ENCODE results near the gene CEND1. TPM values are rescaled to one million over a fixed set of nuclear protein-coding genes. Genes with fewer than 3 reads are reported as not detected.

CEND1 gene
- total and polyA plus RNA-seq, 2 donors (not counting 1 experiment from before 2014, with no cell fraction given): 0.25 to 1.3 TPM

DNA sequence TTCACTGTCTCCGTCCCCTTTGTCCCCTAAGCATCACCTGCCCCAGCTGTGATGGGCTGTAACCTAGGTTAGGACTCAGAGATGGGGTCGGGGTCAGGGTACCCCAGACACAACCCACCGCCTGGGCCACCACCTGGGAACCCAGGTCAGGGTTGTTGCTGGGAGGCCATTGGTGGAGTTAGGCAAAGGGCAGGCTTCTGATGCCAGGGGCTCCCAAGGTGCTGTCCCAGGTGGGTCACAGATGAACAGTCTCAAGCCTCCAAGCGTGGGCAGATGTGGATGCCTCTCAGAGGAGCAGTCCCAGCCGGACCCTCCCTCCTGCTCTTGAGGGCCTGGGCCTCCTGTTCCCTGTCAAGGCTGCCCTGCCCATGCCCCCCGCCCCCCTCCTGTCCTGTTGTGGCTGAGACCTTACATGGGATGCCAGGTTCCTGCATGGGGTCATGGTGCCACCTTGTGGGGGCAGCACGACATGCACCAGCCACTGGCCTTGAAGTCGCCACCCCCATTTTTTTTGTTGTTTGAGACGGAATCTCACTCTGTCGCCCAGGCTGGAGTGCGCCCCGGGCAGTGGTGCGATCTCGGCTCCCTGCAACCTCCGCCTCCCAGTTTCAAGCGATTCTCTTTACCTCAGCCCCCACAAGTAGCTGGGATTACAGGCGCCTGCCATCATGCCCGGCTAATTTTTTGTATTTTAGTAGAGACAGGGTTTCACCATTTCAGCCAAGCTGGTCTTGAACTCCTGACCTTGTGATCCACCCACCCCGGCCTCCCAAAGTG is 24.7 kb downstream of the CEND1 start:
- Histone ChIP-seq H3K27me3 (ENCODE audit: control insufficient read depth, insufficient read depth, low read length) (no peaks in the 10 kb centered on the region), H2AFZ (ENCODE audit: low read length) (no peak overlapping the region), H3K9ac (ENCODE audit: insufficient read depth, low read length) (no peak overlapping the region), H4K20me1 (ENCODE audit: control insufficient read depth, extremely low read depth, insufficient read depth, low read length) (peaks cover 2% of the 10 kb centered on the region), H3K4me2 (ENCODE audit: extremely low read depth, insufficient read depth, low read length) (no peak overlapping the region), H3K9me3 (ENCODE audit: control insufficient read depth, insufficient read depth, low read depth, low read length) (no peaks in the 10 kb centered on the region), H3K4me1 (ENCODE audit: control insufficient read depth, extremely low read depth, insufficient read depth, low read length) (peaks cover 6% of the 10 kb centered on the region), H3K27ac (ENCODE audit: insufficient read depth, low read length) (no peak overlapping the region), H3K79me2 (ENCODE audit: control insufficient read depth, insufficient read depth, low read length) (no peaks in the 10 kb centered on the region), H3K36me3 (ENCODE audit: control insufficient read depth, insufficient read depth, low read length) (peaks cover 37% of the 10 kb centered on the region), H3K4me3 (replicated peaks in 1 of 4; ENCODE audit: control extremely low read depth in 1 of 4, insufficient read depth in 1 of 4, low read depth in 3 of 4, low read length in 4 of 4) (no peak overlapping the region)
- peak; percentile 30 to 50 for DNase-seq (ENCODE audit: low read depth in 2 of 2)
- TF ChIP-seq, protein P1, sequence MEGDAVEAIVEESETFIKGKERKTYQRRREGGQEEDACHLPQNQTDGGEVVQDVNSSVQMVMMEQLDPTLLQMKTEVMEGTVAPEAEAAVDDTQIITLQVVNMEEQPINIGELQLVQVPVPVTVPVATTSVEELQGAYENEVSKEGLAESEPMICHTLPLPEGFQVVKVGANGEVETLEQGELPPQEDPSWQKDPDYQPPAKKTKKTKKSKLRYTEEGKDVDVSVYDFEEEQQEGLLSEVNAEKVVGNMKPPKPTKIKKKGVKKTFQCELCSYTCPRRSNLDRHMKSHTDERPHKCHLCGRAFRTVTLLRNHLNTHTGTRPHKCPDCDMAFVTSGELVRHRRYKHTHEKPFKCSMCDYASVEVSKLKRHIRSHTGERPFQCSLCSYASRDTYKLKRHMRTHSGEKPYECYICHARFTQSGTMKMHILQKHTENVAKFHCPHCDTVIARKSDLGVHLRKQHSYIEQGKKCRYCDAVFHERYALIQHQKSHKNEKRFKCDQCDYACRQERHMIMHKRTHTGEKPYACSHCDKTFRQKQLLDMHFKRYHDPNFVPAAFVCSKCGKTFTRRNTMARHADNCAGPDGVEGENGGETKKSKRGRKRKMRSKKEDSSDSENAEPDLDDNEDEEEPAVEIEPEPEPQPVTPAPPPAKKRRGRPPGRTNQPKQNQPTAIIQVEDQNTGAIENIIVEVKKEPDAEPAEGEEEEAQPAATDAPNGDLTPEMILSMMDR (conservative IDR thresholded peaks at IDR 0.05 in 1 of 2, IDR thresholded peaks at IDR 0.05 in 1 of 2; ENCODE audit: low read depth in 1 of 2, low read length in 2 of 2): peak; percentile 28 to 40
- TF ChIP-seq EZH2 (IDR thresholded peaks at IDR 0.05; ENCODE audit: low read length, missing control alignments): no peak

DNA sequence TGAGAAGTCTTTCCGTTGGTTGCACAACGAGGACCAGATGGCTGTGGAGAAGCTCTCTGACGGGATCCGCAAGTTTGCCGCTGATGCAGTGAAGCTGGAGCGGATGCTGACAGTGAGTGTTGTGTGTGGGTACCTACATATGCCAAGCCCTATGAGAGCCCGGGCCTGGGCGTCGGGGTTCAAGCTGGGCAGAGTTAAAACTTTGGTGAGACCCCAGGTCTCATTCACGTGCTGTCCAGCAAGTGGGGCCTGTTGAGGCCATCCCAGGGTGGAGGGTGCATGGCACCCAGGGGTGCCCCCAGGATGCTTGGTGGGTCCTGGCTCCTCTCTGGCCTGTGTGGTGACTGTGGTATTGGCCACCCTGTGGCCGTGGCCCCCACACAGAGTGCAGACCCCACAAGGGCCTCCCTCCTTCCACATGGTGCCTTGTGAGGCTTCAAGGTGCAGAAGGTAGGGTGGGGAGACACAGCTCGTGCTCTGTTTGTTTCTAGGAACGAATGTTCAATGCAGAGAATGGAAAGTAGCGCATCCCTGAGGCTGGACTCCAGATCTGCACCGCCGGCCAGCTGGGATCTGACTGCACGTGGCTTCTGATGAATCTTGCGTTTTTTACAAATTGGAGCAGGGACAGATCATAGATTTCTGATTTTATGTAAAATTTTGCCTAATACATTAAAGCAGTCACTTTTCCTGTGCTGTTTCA is 25.4 kb downstream of the CEND1 start:
- no peak for DNase-seq (ENCODE audit: low read depth in 2 of 2)
- Histone ChIP-seq H3K4me1 (ENCODE audit: control insufficient read depth, extremely low read depth, insufficient read depth, low read length) (peaks cover 6% of the 10 kb centered on the region), H3K4me3 (replicated peaks in 1 of 4; ENCODE audit: control extremely low read depth in 1 of 4, insufficient read depth in 1 of 4, low read depth in 3 of 4, low read length in 4 of 4) (no peak overlapping the region), H3K27ac (ENCODE audit: insufficient read depth, low read length) (no peak overlapping the region), H3K27me3 (ENCODE audit: control insufficient read depth, insufficient read depth, low read length) (no peaks in the 10 kb centered on the region), H3K36me3 (ENCODE audit: control insufficient read depth, insufficient read depth, low read length) (peaks cover 34% of the 10 kb centered on the region), H3K9me3 (ENCODE audit: control insufficient read depth, insufficient read depth, low read depth, low read length) (no peaks in the 10 kb centered on the region), H4K20me1 (ENCODE audit: control insufficient read depth, extremely low read depth, insufficient read depth, low read length) (peaks cover 2% of the 10 kb centered on the region), H2AFZ (ENCODE audit: low read length) (no peak overlapping the region), H3K79me2 (ENCODE audit: control insufficient read depth, insufficient read depth, low read length) (no peaks in the 10 kb centered on the region), H3K4me2 (ENCODE audit: extremely low read depth, insufficient read depth, low read length) (no peak overlapping the region), H3K9ac (ENCODE audit: insufficient read depth, low read length) (no peak overlapping the region)
- TF ChIP-seq, protein P1 (conservative IDR thresholded peaks at IDR 0.05 in 1 of 2, IDR thresholded peaks at IDR 0.05 in 1 of 2; ENCODE audit: low read depth in 1 of 2, low read length in 2 of 2): no peak
- TF ChIP-seq EZH2 (IDR thresholded peaks at IDR 0.05; ENCODE audit: low read length, missing control alignments): no peak

DNA sequence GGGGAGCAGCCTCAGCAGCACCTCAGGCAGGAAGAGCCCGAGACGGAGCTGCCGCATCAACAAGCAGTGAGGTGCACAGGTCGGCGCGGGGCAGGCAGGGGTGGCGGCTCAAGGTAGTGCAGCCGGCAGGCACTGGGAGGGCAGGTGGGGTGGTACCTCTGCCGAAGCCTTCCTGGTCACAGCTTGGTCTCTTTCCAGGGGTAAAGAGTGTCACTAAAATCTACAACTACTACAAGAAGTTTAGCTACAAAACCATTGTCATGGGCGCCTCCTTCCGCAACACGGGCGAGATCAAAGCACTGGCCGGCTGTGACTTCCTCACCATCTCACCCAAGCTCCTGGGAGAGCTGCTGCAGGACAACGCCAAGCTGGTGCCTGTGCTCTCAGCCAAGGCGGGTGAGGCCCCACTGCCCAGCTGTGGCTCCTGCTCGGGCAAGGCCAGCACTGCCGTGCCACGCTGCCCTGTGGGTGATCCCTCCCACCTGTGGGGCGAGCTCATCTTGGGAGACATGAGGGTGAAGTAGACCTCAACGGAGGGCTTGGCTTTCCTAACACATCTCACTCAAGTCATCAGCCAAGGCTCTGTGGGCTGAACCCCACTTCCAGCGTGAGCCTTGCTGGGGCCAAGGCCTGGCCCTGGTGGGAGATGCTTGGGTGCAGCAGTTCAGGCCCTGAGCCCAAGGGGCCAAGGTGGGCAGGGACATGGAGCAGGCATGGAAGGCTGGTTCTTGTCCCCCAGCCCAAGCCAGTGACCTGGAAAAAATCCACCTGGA is 26.2 kb downstream of the CEND1 start:
- no peaks in the 10 kb centered on the region for H3K27me3 ChIP-seq (ENCODE audit: control insufficient read depth, insufficient read depth, low read length)
- H3K9me3 ChIP-seq (ENCODE audit: control insufficient read depth, insufficient read depth, low read depth, low read length): no peaks in the 10 kb centered on the region
- no peak overlapping the region for H3K4me3 ChIP-seq (replicated peaks in 1 of 4; ENCODE audit: control extremely low read depth in 1 of 4, insufficient read depth in 1 of 4, low read depth in 3 of 4, low read length in 4 of 4)
- no peak overlapping the region for H3K9ac ChIP-seq (ENCODE audit: insufficient read depth, low read length)
- H2AFZ ChIP-seq (ENCODE audit: low read length): no peak overlapping the region
- H4K20me1 ChIP-seq (ENCODE audit: control insufficient read depth, extremely low read depth, insufficient read depth, low read length): peaks cover 2% of the 10 kb centered on the region
- DNase-seq (ENCODE audit: low read depth in 2 of 2): no peak
- H3K27ac ChIP-seq (ENCODE audit: insufficient read depth, low read length): no peak overlapping the region
- H3K36me3 ChIP-seq (ENCODE audit: control insufficient read depth, insufficient read depth, low read length): peaks cover 33% of the 10 kb centered on the region
- H3K4me1 ChIP-seq (ENCODE audit: control insufficient read depth, extremely low read depth, insufficient read depth, low read length): peaks cover 6% of the 10 kb centered on the region
- TF ChIP-seq, protein P1 (conservative IDR thresholded peaks at IDR 0.05 in 1 of 2, IDR thresholded peaks at IDR 0.05 in 1 of 2; ENCODE audit: low read depth in 1 of 2, low read length in 2 of 2): no peak
- TF ChIP-seq EZH2 (IDR thresholded peaks at IDR 0.05; ENCODE audit: low read length, missing control alignments): no peak
- no peaks in the 10 kb centered on the region for H3K79me2 ChIP-seq (ENCODE audit: control insufficient read depth, insufficient read depth, low read length)
- no peak overlapping the region for H3K4me2 ChIP-seq (ENCODE audit: extremely low read depth, insufficient read depth, low read length)
